Smooth muscle cell (in vitro differentiated cells): ENCODE measurements around the gene HLA-DOA. TPM values are rescaled to one million over a fixed set of nuclear protein-coding genes. Genes with fewer than 3 reads are reported as not detected.

Experiments
- DNase-seq: peaks from one replicate; lab custom pipeline; 2025; ENCODE audit not compliant: unreplicated experiment; lab: John Stamatoyannopoulos, UW
- H2AFZ ChIP-seq: fragments of 200-600 bp; sonication (generic); 2 replicates; pipeline ENCODE4 v1.6.0; 2016; ENCODE audit warnings: antibody characterized with exemption, low read depth, mild to moderate bottlenecking
- H3F3A ChIP-seq: fragments of 200-600 bp; sonication (generic); 2 replicates; pipeline ENCODE4 v1.6.0; 2017; ENCODE audit warnings: antibody characterized with exemption, low read depth
- H3K27ac ChIP-seq: fragments of 200-600 bp; sonication (generic); 2 replicates; pipeline ENCODE4 v1.5.1; 2016; ENCODE audit warnings: low read depth, mild to moderate bottlenecking
- H3K27me3 ChIP-seq: fragments of 200-600 bp; sonication (generic); 2 replicates; pipeline ENCODE4 v1.6.1; 2016; ENCODE audit warnings: low read depth, mild to moderate bottlenecking
- H3K36me3 ChIP-seq: fragments of 200-600 bp; sonication (generic); 2 replicates; pipeline ENCODE4 v1.5.1; 2016; ENCODE audit warnings: low read depth
- H3K4me1 ChIP-seq: fragments of 200-600 bp; sonication (generic); 2 replicates; pipeline ENCODE4 v1.5.1; 2016; ENCODE audit warnings: low read depth
- H3K4me2 ChIP-seq: fragments of 200-600 bp; sonication (generic); 2 replicates; pipeline ENCODE4 v1.6.0; 2016; ENCODE audit warnings: mild to moderate bottlenecking
- H3K4me3 ChIP-seq: fragments of 200-600 bp; sonication (generic); 2 replicates; pipeline ENCODE4 v1.5.1; 2016; ENCODE audit warnings: mild to moderate bottlenecking
- H3K79me2 ChIP-seq: fragments of 200-600 bp; sonication (generic); 2 replicates; pipeline ENCODE4 v1.6.0; 2016; ENCODE audit warnings: low read depth, mild to moderate bottlenecking
- H3K9ac ChIP-seq: fragments of 200-600 bp; sonication (generic); 2 replicates; pipeline ENCODE4 v1.6.0; 2016; ENCODE audit warnings: low read depth
- H3K9me3 ChIP-seq: fragments of 200-600 bp; sonication (generic); replicated peaks from 2 replicates; pipeline ENCODE4 v1.5.1; 2016; ENCODE audit warnings: low read depth
- H4K20me1 ChIP-seq: fragments of 200-600 bp; sonication (generic); 2 replicates; pipeline ENCODE4 v1.6.0; 2016; ENCODE audit warnings: low read depth
- CTCF ChIP-seq: fragments of 200-600 bp; sonication (generic); IDR thresholded peaks from 2 replicates; pipeline ENCODE4 v1.5.1; 2017; ENCODE audit warnings: borderline replicate concordance, mild to moderate bottlenecking, antibody characterized with exemption; ENCODE audit not compliant: insufficient read depth, poor library complexity, severe bottlenecking
- WGBS: methylation state at CpG from one replicate; pipeline ENCODE4 v1.1.7; 2016; ENCODE audit warnings: low lambda C conversion rate; 5-methylcytosine and 5-hydroxymethylcytosine counted together
- polyA plus RNA-seq: library from polyadenylated mRNA; unstranded; fragments of >200 nt; fragmentation: Nextera tagmentation; extraction: Ambion mirVana; gene quantifications from 2 replicates; pipeline ENCODE4 v1.2.1, GENCODE V29; 2016
- total RNA-seq: library from RNA; depleted of rRNA; stranded (reverse); fragments of >200 nt; gene quantifications from 2 replicates; pipeline ENCODE4 v1.2.3, GENCODE V29; 2014

HLA-DOA gene
- total and polyA plus RNA-seq, 2 experiments from 2014 or later: 0.09 TPM; not detected in 1

- no peaks in the 10 kb centered on the region for H3K36me3 ChIP-seq
- peaks cover 16% of the 10 kb centered on the region for H4K20me1 ChIP-seq
- peak overlapping the region; percentile 99 for H3K27ac ChIP-seq
- peak; percentile 34 for TF ChIP-seq CTCF
- peak overlapping the region; percentile 84 for H3K4me3 ChIP-seq
- H3K27me3 ChIP-seq: no peaks in the 10 kb centered on the region
- no peak for DNase-seq
- H3K9me3 ChIP-seq: no peaks in the 10 kb centered on the region
- H2AFZ ChIP-seq: peak overlapping the region; percentile 90
- H3K4me1 ChIP-seq: peaks cover 11% of the 10 kb centered on the region
- H3F3A ChIP-seq: peaks cover 31% of the 10 kb centered on the region
- 10% methylated on average over 16 of the region's 16 CpGs for WGBS
- H3K79me2 ChIP-seq: peaks cover 50% of the 10 kb centered on the region
- peak overlapping the region; percentile 95 for H3K4me2 ChIP-seq
- peak overlapping the region; percentile 99 for H3K9ac ChIP-seq
These were observed 42.0 kb downstream of the HLA-DOA start for GRCh38 chr6:32967151-32968091.

GRCh38 chr6:32964776-32965175 is 44.6 kb downstream of the HLA-DOA start:
- H3K4me2 ChIP-seq: no peak overlapping the region
- no peak overlapping the region for H3K27ac ChIP-seq
- H3K27me3 ChIP-seq: no peaks in the 10 kb centered on the region
- no peaks in the 10 kb centered on the region for H3K9me3 ChIP-seq
- DNase-seq: no peak
- no peak overlapping the region for H3K9ac ChIP-seq
- WGBS: 90% methylated on average over 5 of the region's 5 CpGs
- H2AFZ ChIP-seq: no peak overlapping the region
- H3K4me1 ChIP-seq: peaks cover 11% of the 10 kb centered on the region
- H3F3A ChIP-seq: peaks cover 19% of the 10 kb centered on the region
- peaks cover 21% of the 10 kb centered on the region for H4K20me1 ChIP-seq
- no peak overlapping the region for H3K4me3 ChIP-seq
- H3K79me2 ChIP-seq: peaks cover 62% of the 10 kb centered on the region
- no peak for TF ChIP-seq CTCF
- no peaks in the 10 kb centered on the region for H3K36me3 ChIP-seq

GRCh38 chr6:32963866-32964265 is 45.5 kb downstream of the HLA-DOA start:
- Histone ChIP-seq H3K4me1 (peaks cover 11% of the 10 kb centered on the region), H3K36me3 (no peaks in the 10 kb centered on the region), H3K79me2 (peaks cover 62% of the 10 kb centered on the region), H3K4me2 (no peak overlapping the region), H3K9ac (no peak overlapping the region), H4K20me1 (peaks cover 21% of the 10 kb centered on the region), H3K27me3 (no peaks in the 10 kb centered on the region), H3K9me3 (no peaks in the 10 kb centered on the region), H3F3A (peaks cover 11% of the 10 kb centered on the region), H3K4me3 (no peak overlapping the region), H2AFZ (no peak overlapping the region), H3K27ac (no peak overlapping the region)
- no peak for TF ChIP-seq CTCF
- no peak for DNase-seq
- WGBS: 94% methylated on average over 1 of the region's 1 CpG
